NCI-H446 treated with DMSO at 0.1 percent for 48 hours (cell line): Measurements from ENCODE around the gene SLC6A19.
"Not testable (repeated sequence)": the region's sequence is repeated elsewhere in the genome, so short reads cannot be mapped to it uniquely, and the experiment has no call there.

Experiments used
- DNase-seq: peaks from one replicate; lab custom pipeline; 2025; lab: John Stamatoyannopoulos, UW

The SLC6A19 gene

GRCh38 chr5:1201327-1202025, at the start of gene SLC6A19:
TSS of gene SLC6A19 (plus strand) at chr5:1201595. CDS start at chr5:1201651, 56 bp downstream.
- no peak for DNase-seq

GRCh38 chr5:1152156-1152555, 49.2 kb upstream of the SLC6A19 start:
- DNase-seq = no peak

- no peak for DNase-seq
Observed at GRCh38 chr5:1152771-1153282, 48.6 kb upstream of the SLC6A19 start.

- DNase-seq = no peak
Observed at GRCh38 chr5:1153428-1153827, 48.0 kb upstream of the SLC6A19 start.

- no peak for DNase-seq
Observed at GRCh38 chr5:1155191-1156032, 46.0 kb upstream of the SLC6A19 start.

- no peak for DNase-seq
Observed at GRCh38 chr5:1156033-1156753, 45.2 kb upstream of the SLC6A19 start.

- no peak for DNase-seq
Observed at GRCh38 chr5:1156754-1157460, 44.5 kb upstream of the SLC6A19 start.

- not testable (repeated sequence) for DNase-seq
Observed at GRCh38 chr5:1157461-1157986, 43.9 kb upstream of the SLC6A19 start.

GRCh38 chr5:1158647-1159340, 42.6 kb upstream of the SLC6A19 start:
- DNase-seq = no peak

- no peak for DNase-seq
Observed at GRCh38 chr5:1159341-1159675, 42.1 kb upstream of the SLC6A19 start.

GRCh38 chr5:1159774-1160406, 41.5 kb upstream of the SLC6A19 start:
- DNase-seq = no peak

GRCh38 chr5:1161108-1161832, 40.1 kb upstream of the SLC6A19 start:
- no peak for DNase-seq

- DNase-seq = no peak
Observed at GRCh38 chr5:1161833-1162229, 39.6 kb upstream of the SLC6A19 start.

GRCh38 chr5:1162276-1162675, 39.1 kb upstream of the SLC6A19 start:
- DNase-seq = no peak

- no peak for DNase-seq
Observed at GRCh38 chr5:1162751-1163150, 38.6 kb upstream of the SLC6A19 start.

GRCh38 chr5:1163366-1163765, 38.0 kb upstream of the SLC6A19 start:
- no peak for DNase-seq

- no peak for DNase-seq
Observed at GRCh38 chr5:1163879-1164278, 37.5 kb upstream of the SLC6A19 start.

- no peak for DNase-seq
Observed at GRCh38 chr5:1164696-1165630, 36.4 kb upstream of the SLC6A19 start.

GRCh38 chr5:1165864-1166263, 35.5 kb upstream of the SLC6A19 start:
- no peak for DNase-seq
